Measurements from ENCODE around the gene GABARAPL1. TPM values are rescaled to one million over a fixed set of nuclear protein-coding genes. Genes with fewer than 3 reads are reported as not detected.
"Not testable (repeated sequence)": the region's sequence is repeated elsewhere in the genome, so short reads cannot be mapped to it uniquely, and the experiment has no call there.

The GABARAPL1 gene
- total RNA-seq, 4 donors from 2014 or later = 116 to 168 (median 160) TPM

DNA sequence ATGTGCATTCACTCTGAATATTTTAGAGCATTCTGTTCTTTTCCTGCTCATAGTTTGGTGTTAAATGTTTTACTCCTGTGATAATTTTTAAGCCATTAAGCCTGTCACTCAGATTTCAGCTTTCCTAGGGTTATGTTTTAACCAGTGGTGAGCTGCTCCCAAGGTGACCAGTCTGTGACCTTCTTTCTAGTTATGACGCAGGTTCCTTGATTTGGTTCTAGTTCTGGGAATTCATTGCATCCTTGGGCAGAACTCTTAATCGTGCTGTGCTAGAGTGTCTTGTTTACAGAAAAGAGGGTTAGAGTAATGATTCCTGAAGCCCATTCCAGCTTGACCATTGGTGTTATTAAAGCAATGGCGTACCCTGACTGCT is 2.2 kb downstream of the GABARAPL1 start:
- no peak for DNase-seq (ENCODE audit: low spot score in 2 of 2)
- no peaks in the 10 kb centered on the region for H3K27me3 ChIP-seq
- H3K9me3 ChIP-seq = no peaks in the 10 kb centered on the region
- TF ChIP-seq, protein P1, sequence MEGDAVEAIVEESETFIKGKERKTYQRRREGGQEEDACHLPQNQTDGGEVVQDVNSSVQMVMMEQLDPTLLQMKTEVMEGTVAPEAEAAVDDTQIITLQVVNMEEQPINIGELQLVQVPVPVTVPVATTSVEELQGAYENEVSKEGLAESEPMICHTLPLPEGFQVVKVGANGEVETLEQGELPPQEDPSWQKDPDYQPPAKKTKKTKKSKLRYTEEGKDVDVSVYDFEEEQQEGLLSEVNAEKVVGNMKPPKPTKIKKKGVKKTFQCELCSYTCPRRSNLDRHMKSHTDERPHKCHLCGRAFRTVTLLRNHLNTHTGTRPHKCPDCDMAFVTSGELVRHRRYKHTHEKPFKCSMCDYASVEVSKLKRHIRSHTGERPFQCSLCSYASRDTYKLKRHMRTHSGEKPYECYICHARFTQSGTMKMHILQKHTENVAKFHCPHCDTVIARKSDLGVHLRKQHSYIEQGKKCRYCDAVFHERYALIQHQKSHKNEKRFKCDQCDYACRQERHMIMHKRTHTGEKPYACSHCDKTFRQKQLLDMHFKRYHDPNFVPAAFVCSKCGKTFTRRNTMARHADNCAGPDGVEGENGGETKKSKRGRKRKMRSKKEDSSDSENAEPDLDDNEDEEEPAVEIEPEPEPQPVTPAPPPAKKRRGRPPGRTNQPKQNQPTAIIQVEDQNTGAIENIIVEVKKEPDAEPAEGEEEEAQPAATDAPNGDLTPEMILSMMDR (IDR thresholded peaks at IDR 0.05) = no peak
- TF ChIP-seq EP300 (IDR thresholded peaks at IDR 0.05) = peak in 1 of 2 donors; percentile 54
- 72 to 81% methylated on average over 3 of the region's 3 CpGs for WGBS, 2 donors
- peak overlapping the region; percentile 97 to 100 (median 100) for H3K27ac ChIP-seq
- H3K4me3 ChIP-seq = peak overlapping the region in 3 of 4 donors; percentile 71 to 97 (median 95)
- peaks cover 0 to 37% (median 2%) of the 10 kb centered on the region in 4 donors for H3K4me1 ChIP-seq
- peaks cover 5 to 28% (median 11%) of the 10 kb centered on the region in 3 donors for H3K36me3 ChIP-seq

DNA sequence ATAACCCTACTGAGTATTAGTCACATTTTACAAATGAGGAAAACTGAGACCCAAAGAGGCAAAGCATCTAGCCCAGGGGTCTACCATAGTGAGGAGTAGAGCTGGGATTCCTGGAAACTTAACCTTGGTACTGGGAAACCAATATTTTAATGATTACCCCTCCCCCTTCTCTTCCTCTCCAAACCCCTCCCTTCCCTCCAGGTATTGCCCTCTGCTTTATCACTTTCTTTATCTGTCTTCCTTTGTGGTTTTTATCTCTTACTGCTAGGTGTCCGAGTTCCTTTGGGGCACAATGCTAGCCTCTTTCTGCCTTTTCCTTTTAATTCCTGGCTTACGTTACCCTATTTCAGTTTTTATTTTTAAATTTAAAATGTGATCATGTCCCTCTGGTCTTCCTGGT is 2.8 kb downstream of the GABARAPL1 start:
- Histone ChIP-seq H3K36me3 (peaks cover 5 to 33% (median 14%) of the 10 kb centered on the region in 3 donors), H3K27ac (peak overlapping the region; percentile 97 to 100 (median 100))

DNA sequence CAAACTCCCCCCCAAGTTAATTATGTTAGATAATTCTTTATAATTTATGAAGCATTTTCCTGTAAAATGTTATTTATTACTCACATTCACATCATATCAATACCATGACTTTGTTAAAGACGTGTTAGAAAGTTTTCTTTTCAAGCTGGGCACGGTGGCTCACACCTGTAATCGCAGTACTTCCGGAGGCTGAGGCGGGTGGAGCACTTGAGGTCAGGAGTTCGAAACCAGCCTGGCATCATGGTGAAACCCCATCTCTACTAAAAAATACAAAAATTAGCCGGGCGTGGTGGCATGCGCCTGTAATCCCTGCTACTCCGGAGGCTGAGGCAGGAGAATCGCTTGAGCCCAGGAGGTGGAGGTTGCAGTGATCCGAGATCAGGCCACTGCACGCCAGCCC is 3.3 kb downstream of the GABARAPL1 start:
- WGBS, 2 donors = 79 to 93% methylated on average over 13 of the region's 13 CpGs
- Histone ChIP-seq H3K36me3 (peaks cover 7 to 38% (median 19%) of the 10 kb centered on the region in 3 donors), H3K27ac (peak overlapping the region in 1 of 4 donors; percentile 100), H3K4me1 (peaks cover 0 to 47% (median 2%) of the 10 kb centered on the region in 4 donors)
- H3K4me3 ChIP-seq; H3K27me3 ChIP-seq; DNase-seq (ENCODE audit: low spot score in 2 of 2); H3K9me3 ChIP-seq: not testable (repeated sequence)

More for the DNA sequence above, 2.8 kb downstream of the GABARAPL1 start:
- DNase-seq (ENCODE audit: low spot score in 2 of 2) = no peak
- peak overlapping the region in 3 of 4 donors; percentile 71 to 97 (median 95) for H3K4me3 ChIP-seq
- H3K9me3 ChIP-seq = no peaks in the 10 kb centered on the region
- H3K4me1 ChIP-seq = peaks cover 0 to 42% (median 2%) of the 10 kb centered on the region in 4 donors
- TF ChIP-seq, protein P1 (IDR thresholded peaks at IDR 0.05) = no peak
- no peak for TF ChIP-seq EP300 (IDR thresholded peaks at IDR 0.05)
- H3K27me3 ChIP-seq = no peaks in the 10 kb centered on the region
- WGBS, 2 donors = 76 to 77% methylated on average over 2 of the region's 2 CpGs

DNA sequence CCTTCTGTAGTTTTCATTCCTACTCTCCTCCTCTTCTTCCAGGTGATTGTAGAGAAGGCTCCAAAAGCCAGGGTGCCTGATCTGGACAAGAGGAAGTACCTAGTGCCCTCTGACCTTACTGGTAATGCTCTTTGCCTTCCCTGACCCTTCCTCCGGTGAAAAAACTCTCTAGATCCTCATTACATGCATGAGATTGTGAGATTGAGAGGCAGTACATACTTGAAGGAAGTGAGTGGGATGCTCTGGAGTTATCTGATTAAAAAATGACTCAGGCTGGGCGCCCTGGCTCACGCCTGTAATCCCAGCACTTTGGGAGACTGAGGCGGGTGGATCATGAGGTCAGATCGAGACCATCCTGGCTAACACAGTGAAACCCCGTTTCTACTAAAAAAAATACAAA is 5.3 kb downstream of the GABARAPL1 start:
- 94 to 96% methylated on average over 6 of the region's 6 CpGs for WGBS, 2 donors
- Histone ChIP-seq H3K4me3 (no peak overlapping the region), H3K4me1 (peaks cover 0 to 45% (median 0%) of the 10 kb centered on the region in 4 donors), H3K9me3 (no peaks in the 10 kb centered on the region), H3K36me3 (peaks cover 11 to 59% (median 30%) of the 10 kb centered on the region in 3 donors), H3K27me3 (no peaks in the 10 kb centered on the region), H3K27ac (peak overlapping the region in 1 of 4 donors; percentile 57)
- TF ChIP-seq, protein P1 (IDR thresholded peaks at IDR 0.05) = no peak
- TF ChIP-seq POLR2A (IDR thresholded peaks at IDR 0.05) (no peak), EP300 (IDR thresholded peaks at IDR 0.05) (no peak)
- no peak for DNase-seq (ENCODE audit: low spot score in 2 of 2)

DNA sequence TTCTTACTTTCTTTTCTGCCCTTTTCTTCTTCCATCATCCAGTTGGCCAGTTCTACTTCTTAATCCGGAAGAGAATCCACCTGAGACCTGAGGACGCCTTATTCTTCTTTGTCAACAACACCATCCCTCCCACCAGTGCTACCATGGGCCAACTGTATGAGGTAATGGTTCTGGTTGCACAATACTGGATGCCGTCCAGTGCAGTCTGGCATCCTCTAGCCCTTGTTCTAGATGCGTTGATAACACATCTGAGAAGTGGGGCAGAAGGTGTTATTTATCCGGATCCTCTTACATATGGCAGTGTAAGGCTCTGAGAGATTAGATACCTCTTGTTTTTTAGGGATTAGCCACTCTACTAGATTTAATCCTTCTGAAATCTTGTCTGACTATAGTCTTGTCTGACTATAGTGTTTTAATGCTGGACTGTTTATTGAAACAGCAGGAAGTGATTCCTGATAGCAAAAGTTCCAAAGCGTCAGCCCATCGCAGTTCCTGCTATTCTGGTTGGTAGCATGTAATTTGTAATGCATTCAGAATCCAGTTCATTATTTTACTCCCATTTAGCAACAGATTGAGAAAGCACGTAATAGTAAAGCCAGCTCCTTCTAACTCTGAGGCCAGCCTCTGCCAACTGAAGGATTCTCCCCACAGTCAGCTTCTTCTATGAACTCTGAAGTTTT is 7.9 kb downstream of the GABARAPL1 start:
- WGBS, 2 donors = 55 to 72% methylated on average over 8 of the region's 8 CpGs
- no peaks in the 10 kb centered on the region for H3K27me3 ChIP-seq
- H3K4me3 ChIP-seq = no peak overlapping the region
- peaks cover 11 to 76% (median 30%) of the 10 kb centered on the region in 3 donors for H3K36me3 ChIP-seq
- TF ChIP-seq EP300 (IDR thresholded peaks at IDR 0.05) = peak; percentile 55 to 93
- TF ChIP-seq, protein P1 (IDR thresholded peaks at IDR 0.05) = no peak
- peaks cover 0 to 29% (median 0%) of the 10 kb centered on the region in 4 donors for H3K4me1 ChIP-seq
- DNase-seq (ENCODE audit: low spot score in 2 of 2) = peak; percentile 77 to 90
- no peaks in the 10 kb centered on the region for H3K9me3 ChIP-seq
- H3K27ac ChIP-seq = peak overlapping the region; percentile 48 to 82 (median 74)

Data from tibial nerve (tissue), 4 donors.